Measurements from ENCODE around the gene SCGB1C2. TPM values are rescaled to one million over a fixed set of nuclear protein-coding genes. Genes with fewer than 3 reads are reported as not detected.

SCGB1C2 gene
- total and polyA plus RNA-seq, 2 donors from 2014 or later, result not detected

DNA sequence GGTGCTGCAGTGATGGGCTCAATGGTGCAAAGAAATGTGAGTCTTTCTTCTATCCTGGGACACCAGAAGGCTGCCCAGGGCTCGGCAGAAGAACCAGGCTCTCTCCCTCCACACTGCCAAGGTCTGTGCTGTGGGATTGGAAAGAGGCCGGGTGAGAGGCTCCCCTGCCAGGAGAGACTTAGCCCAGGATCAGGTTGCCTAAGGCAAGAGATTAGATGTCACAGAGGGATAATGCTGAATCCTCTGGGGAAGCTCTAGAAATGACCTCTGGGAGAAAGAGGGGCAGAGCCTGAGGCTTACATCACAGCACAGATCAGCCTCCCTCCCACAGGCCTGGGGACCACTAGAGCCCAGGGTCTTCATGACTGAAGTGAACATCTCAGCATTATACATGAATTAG, 49.8 kb downstream of the SCGB1C2 start:
- Histone ChIP-seq H3K36me3 (ENCODE audit: control insufficient read depth in 2 of 3, insufficient read depth in 3 of 3, low read length in 3 of 3) (no peaks in the 10 kb centered on the region), H3K4me3 (ENCODE audit: low read length in 3 of 3) (no peak overlapping the region), H3K27me3 (ENCODE audit: control insufficient read depth, insufficient read depth, low read length) (no peaks in the 10 kb centered on the region), H3K4me1 (ENCODE audit: control insufficient read depth in 2 of 3, insufficient read depth in 2 of 3, low read depth in 1 of 3, low read length in 3 of 3) (peaks cover 0 to 3% (median 0%) of the 10 kb centered on the region in 3 donors), H3K9ac (ENCODE audit: low read length in 3 of 3) (no peak overlapping the region), H3K9me3 (ENCODE audit: control insufficient read depth in 2 of 3, insufficient read depth in 1 of 3, low read length in 3 of 3) (no peaks in the 10 kb centered on the region), H3K27ac (ENCODE audit: low read depth in 2 of 2, low read length in 2 of 2) (no peak overlapping the region)
- no peak for FAIRE-seq
- TF ChIP-seq, protein P1, sequence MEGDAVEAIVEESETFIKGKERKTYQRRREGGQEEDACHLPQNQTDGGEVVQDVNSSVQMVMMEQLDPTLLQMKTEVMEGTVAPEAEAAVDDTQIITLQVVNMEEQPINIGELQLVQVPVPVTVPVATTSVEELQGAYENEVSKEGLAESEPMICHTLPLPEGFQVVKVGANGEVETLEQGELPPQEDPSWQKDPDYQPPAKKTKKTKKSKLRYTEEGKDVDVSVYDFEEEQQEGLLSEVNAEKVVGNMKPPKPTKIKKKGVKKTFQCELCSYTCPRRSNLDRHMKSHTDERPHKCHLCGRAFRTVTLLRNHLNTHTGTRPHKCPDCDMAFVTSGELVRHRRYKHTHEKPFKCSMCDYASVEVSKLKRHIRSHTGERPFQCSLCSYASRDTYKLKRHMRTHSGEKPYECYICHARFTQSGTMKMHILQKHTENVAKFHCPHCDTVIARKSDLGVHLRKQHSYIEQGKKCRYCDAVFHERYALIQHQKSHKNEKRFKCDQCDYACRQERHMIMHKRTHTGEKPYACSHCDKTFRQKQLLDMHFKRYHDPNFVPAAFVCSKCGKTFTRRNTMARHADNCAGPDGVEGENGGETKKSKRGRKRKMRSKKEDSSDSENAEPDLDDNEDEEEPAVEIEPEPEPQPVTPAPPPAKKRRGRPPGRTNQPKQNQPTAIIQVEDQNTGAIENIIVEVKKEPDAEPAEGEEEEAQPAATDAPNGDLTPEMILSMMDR (IDR thresholded peaks at IDR 0.05; ENCODE audit: borderline replicate concordance, extremely low read depth, insufficient read depth), result no peak
- DNase-seq, result peak in 1 of 5 donors; percentile 15
- intact Hi-C loops (cut with DNase I), result no loop called here

Other genes starting within 250 kb of the SCGB1C2 start
- 21.6 TPM for gene DOC2B, start 44.1 kb downstream of the SCGB1C2 start, total RNA-seq
- 4.2 TPM for gene DOC2B, start 44.1 kb downstream of the SCGB1C2 start, polyA plus RNA-seq (ENCODE audit: insufficient read depth, low read depth, low replicate concordance)
- gene RPH3AL, start 215.2 kb downstream of the SCGB1C2 start, total RNA-seq, result 55.9 TPM
- gene RPH3AL, start 215.2 kb downstream of the SCGB1C2 start, polyA plus RNA-seq (ENCODE audit: insufficient read depth, low read depth, low replicate concordance), result 18.1 TPM